Lower lobe of right lung (tissue), 2 donors: ENCODE measurements around the gene PPP3CA. TPM values are rescaled to one million over a fixed set of nuclear protein-coding genes. Genes with fewer than 3 reads are reported as not detected.

Source experiments
- ATAC-seq, 2 donors: fragments of 200-7000 bp; cut with Tn5 transposase; one replicate each; pipeline ENCODE4 v1.9.1; 2020 to 2022; ENCODE audit warnings: mild to moderate bottlenecking in 2 of 2, moderate library complexity in 2 of 2
- DNase-seq: peaks from one replicate; pipeline ENCODE4 v3.0.0-alpha.2; 2020
- H3K27ac ChIP-seq: fragments of 200-600 bp; one replicate; pipeline ENCODE4 v1.8.0; 2022
- H3K27me3 ChIP-seq: fragments of 200-600 bp; one replicate; pipeline ENCODE4 v1.8.0; 2022; ENCODE audit warnings: low read depth
- H3K36me3 ChIP-seq: fragments of 200-600 bp; one replicate; pipeline ENCODE4 v1.8.0; 2022; ENCODE audit warnings: mild to moderate bottlenecking
- H3K4me1 ChIP-seq: fragments of 200-600 bp; one replicate; pipeline ENCODE4 v1.8.0; 2022
- H3K4me3 ChIP-seq: fragments of 200-600 bp; one replicate; pipeline ENCODE4 v1.8.0; 2022; ENCODE audit warnings: mild to moderate bottlenecking
- H3K9me3 ChIP-seq: fragments of 200-600 bp; one replicate; pipeline ENCODE4 v1.8.0; 2022
- CTCF ChIP-seq: fragments of 200-600 bp; IDR thresholded peaks from one replicate; pipeline ENCODE4 v1.8.0; 2022; ENCODE audit warnings: antibody characterized with exemption, mild to moderate bottlenecking
- intact Hi-C: fragments of 100-400 bp; cut with DNase I; formaldehyde crosslinking; loops from one replicate; pipeline ENCODE4 v1.11.0; 2022
- total RNA-seq: library from RNA; stranded (reverse); fragmentation: NEBNext Ultra II Directional; extraction: Animal tissue kit (Norgen Biotek cat#: 25700); gene quantifications from one replicate; pipeline ENCODE4 v1.2.1, GENCODE V29; 2021
- donor health status: DM: no; HTN: yes; CAD: no; lungs with severe emphysema.

Gene PPP3CA
- total RNA-seq, 1 donor from 2014 or later, result 50.2 TPM

DNA sequence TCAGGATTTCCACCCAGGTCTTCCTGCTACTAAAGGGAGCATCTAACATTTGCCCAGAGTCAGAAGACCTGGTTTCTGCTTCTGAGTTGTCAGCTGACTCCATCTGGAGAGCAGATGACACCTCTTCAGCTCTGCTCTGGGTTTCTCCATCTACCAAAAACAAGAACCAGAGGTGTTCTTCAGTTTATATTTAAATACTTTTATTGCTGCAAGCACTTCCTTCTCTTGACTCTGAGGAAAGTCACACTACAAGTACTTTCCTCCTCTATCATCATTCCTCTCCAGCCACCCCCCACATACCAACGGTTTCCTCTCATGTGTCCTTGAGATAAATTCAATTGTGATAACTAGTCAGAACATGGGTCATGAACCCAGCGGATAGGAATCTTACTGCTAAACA, 88.4 kb downstream of the PPP3CA start:
- no peaks in the 10 kb centered on the region for H3K9me3 ChIP-seq
- H3K4me1 ChIP-seq, result peaks cover 44% of the 10 kb centered on the region
- no peaks in the 10 kb centered on the region for H3K36me3 ChIP-seq
- ATAC-seq, result peak in 1 of 2 donors; percentile 27
- no peaks in the 10 kb centered on the region for H3K27me3 ChIP-seq
- no peak for DNase-seq
- TF ChIP-seq CTCF, result no peak
- H3K4me3 ChIP-seq, result no peak overlapping the region
- intact Hi-C loops, result no loop called here
- H3K27ac ChIP-seq, result no peak overlapping the region

DNA sequence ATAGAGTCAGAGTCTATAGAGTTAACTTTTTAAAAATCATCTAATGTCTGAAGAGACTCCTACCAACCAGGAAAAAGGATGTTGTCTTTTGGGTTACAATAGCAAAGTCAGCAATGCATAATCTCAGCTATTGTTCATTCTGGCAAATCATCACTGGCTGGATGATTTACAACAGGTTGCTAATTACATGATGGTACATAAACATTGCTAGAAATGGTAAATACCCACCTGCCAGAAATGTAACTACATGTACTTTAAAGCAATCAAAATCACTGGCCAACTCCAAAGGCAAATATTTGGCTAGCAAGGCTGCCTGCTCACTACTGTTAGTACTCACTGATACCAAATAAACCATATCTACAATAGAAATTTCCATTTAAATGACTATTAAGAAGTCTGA, 91.1 kb downstream of the PPP3CA start:
- Histone ChIP-seq H3K4me3 (no peak overlapping the region), H3K27me3 (no peaks in the 10 kb centered on the region), H3K9me3 (no peaks in the 10 kb centered on the region), H3K27ac (no peak overlapping the region), H3K36me3 (no peaks in the 10 kb centered on the region), H3K4me1 (peaks cover 50% of the 10 kb centered on the region)
- no peak for DNase-seq
- intact Hi-C loops, result no loop called here
- peak in 1 of 2 donors; percentile 77 for ATAC-seq
- no peak for TF ChIP-seq CTCF

- ATAC-seq, result no peak
- no peak for DNase-seq
- Histone ChIP-seq H3K4me1 (peaks cover 35% of the 10 kb centered on the region), H3K27me3 (no peaks in the 10 kb centered on the region), H3K36me3 (no peaks in the 10 kb centered on the region), H3K9me3 (no peaks in the 10 kb centered on the region), H3K27ac (no peak overlapping the region), H3K4me3 (no peak overlapping the region)
- intact Hi-C loops, result no loop called here
- no peak for TF ChIP-seq CTCF
Measured at GRCh38 chr4:101254776-101255175, 92.5 kb downstream of the PPP3CA start.

DNA sequence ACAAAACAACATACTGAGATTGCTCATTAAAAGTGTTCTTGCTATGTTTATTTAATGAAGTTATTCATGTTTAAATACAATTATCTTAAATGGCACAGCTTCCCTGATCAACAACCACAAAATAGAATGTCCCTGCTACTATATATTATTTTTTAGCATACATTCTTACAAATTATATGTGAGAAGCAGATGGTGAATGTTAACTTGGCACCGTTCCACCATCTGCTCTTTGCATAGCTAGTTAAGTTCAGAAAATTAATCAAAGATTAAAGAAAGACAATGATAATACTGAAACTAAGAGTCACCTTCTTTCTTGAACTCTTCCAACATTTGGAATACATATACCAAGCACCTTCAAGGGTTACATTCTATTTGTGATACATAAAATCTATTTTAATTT, 94.2 kb downstream of the PPP3CA start:
- Histone ChIP-seq H3K9me3 (no peaks in the 10 kb centered on the region), H3K36me3 (no peaks in the 10 kb centered on the region), H3K4me1 (peaks cover 23% of the 10 kb centered on the region), H3K27ac (no peak overlapping the region), H3K4me3 (no peak overlapping the region), H3K27me3 (no peaks in the 10 kb centered on the region)
- ATAC-seq (no peak), DNase-seq (no peak)
- intact Hi-C loops, result no loop called here
- TF ChIP-seq CTCF, result no peak

DNA sequence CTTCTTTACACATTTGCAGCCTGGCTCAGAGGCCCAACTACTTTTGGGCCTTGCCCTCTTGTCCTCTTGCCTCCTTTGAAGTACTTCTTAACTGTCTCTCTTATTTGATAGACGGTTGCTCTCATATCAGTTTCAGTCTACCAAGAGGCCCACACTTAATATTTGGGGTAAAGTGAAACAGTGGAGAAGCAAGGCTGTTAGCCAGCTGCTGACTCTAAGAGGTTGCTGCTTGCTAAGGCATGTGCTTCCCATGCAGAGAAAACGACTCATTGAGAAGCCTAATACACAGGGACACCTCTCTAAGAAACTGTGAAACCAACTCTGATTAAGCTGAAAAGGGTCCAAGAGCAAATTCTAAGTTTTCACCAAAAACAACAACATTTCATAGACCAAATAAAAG, 94.6 kb downstream of the PPP3CA start:
- no peak for DNase-seq
- Histone ChIP-seq H3K36me3 (no peaks in the 10 kb centered on the region), H3K4me1 (peaks cover 23% of the 10 kb centered on the region), H3K4me3 (no peak overlapping the region), H3K9me3 (no peaks in the 10 kb centered on the region), H3K27ac (no peak overlapping the region), H3K27me3 (no peaks in the 10 kb centered on the region)
- intact Hi-C loops, result no loop called here
- ATAC-seq, result no peak
- no peak for TF ChIP-seq CTCF

GRCh38 chr4:101251261-101251660, 96.1 kb downstream of the PPP3CA start:
- Histone ChIP-seq H3K4me3 (no peak overlapping the region), H3K27me3 (no peaks in the 10 kb centered on the region), H3K4me1 (peaks cover 17% of the 10 kb centered on the region), H3K27ac (no peak overlapping the region), H3K36me3 (no peaks in the 10 kb centered on the region), H3K9me3 (no peaks in the 10 kb centered on the region)
- TF ChIP-seq CTCF, result no peak
- DNase-seq (no peak), ATAC-seq (no peak)
- intact Hi-C loops, result no loop called here
